HG03064 (cell line): ENCODE data around the gene BIRC3.

ENCODE experiments used
- ATAC-seq: cut with Tn5 transposase; IDR thresholded peaks from one replicate; pipeline ENCODE4 v1.9.1; 2021; ENCODE audit warnings: low read depth; ENCODE audit not compliant: unreplicated experiment

BIRC3 gene

GRCh38 chr11:102317099-102317767, at the start of gene BIRC3:
TSS of gene BIRC3 (plus strand) at chr11:102317484. CDS start at chr11:102324510, 7,026 bp downstream.
- peak; percentile 74 for ATAC-seq

GRCh38 chr11:102267609-102268008, 49.7 kb upstream of the BIRC3 start:
- no peak for ATAC-seq

- ATAC-seq, result peak; percentile 98
Measured at GRCh38 chr11:102268083-102268984, 49.0 kb upstream of the BIRC3 start.

- no peak for ATAC-seq
Measured at GRCh38 chr11:102268985-102269470, 48.3 kb upstream of the BIRC3 start.

- no peak for ATAC-seq
Measured at GRCh38 chr11:102269927-102270326, 47.4 kb upstream of the BIRC3 start.

GRCh38 chr11:102272047-102272824, 45.0 kb upstream of the BIRC3 start:
- no peak for ATAC-seq

- ATAC-seq, result no peak
Measured at GRCh38 chr11:102274628-102275027, 42.7 kb upstream of the BIRC3 start.

- ATAC-seq, result no peak
Measured at GRCh38 chr11:102276362-102276761, 40.9 kb upstream of the BIRC3 start.

GRCh38 chr11:102276783-102277182, 40.5 kb upstream of the BIRC3 start:
- no peak for ATAC-seq

GRCh38 chr11:102279641-102280170, 37.6 kb upstream of the BIRC3 start:
- peak; percentile 97 for ATAC-seq

GRCh38 chr11:102280245-102280833, 36.9 kb upstream of the BIRC3 start:
- ATAC-seq, result no peak

- no peak for ATAC-seq
Measured at GRCh38 chr11:102283116-102283485, 34.2 kb upstream of the BIRC3 start.

GRCh38 chr11:102284008-102284407, 33.3 kb upstream of the BIRC3 start:
- no peak for ATAC-seq

GRCh38 chr11:102286292-102286691, 31.0 kb upstream of the BIRC3 start:
- no peak for ATAC-seq

GRCh38 chr11:102287964-102288724, 29.1 kb upstream of the BIRC3 start:
- ATAC-seq, result peak; percentile 76

GRCh38 chr11:102288725-102289083, 28.6 kb upstream of the BIRC3 start:
- no peak for ATAC-seq

GRCh38 chr11:102289592-102289991, 27.7 kb upstream of the BIRC3 start:
- ATAC-seq, result no peak

- no peak for ATAC-seq
Measured at GRCh38 chr11:102291831-102292230, 25.5 kb upstream of the BIRC3 start.

GRCh38 chr11:102292933-102293332, 24.4 kb upstream of the BIRC3 start:
- no peak for ATAC-seq
